A549 (cell line): ENCODE data around the gene BMPER. TPM values are rescaled to one million over a fixed set of nuclear protein-coding genes. Genes with fewer than 3 reads are reported as not detected.

Experiments used
- ATAC-seq, 2 experiments: fragments of 200-7000 bp in 1 of 2; fragments of >200 bp in 1 of 2; cut with Nextera tagmentation in 1 of 2; cut with Tn5 transposase in 1 of 2; 3 replicates each; pipeline versions ENCODE4 v1.8.0 to v1.9.1; 2018 to 2020; ENCODE audit warnings: mild to moderate bottlenecking in 1 of 2, moderate library complexity in 1 of 2
- CTCF ChIA-PET: fragments of 300-600 bp; sonication (Branson Sonifier 250); formaldehyde crosslinking; extraction: SDS; loops from one replicate; lab custom pipeline; 2021; ENCODE audit warnings: antibody characterized with exemption, inconsistent platforms; lab: Yijun Ruan, JAX
- POLR2A ChIA-PET: fragments of 350-600 bp; formaldehyde crosslinking; extraction: SDS; loops from one replicate; lab custom pipeline; 2021; ENCODE audit warnings: antibody characterized with exemption, inconsistent platforms; lab: Yijun Ruan, JAX
- DNase-seq, 2 experiments: peaks; one replicate each; pipeline versions ENCODE4 v3.0.0 to v3.0.0-alpha.2; 2011 to 2016; ENCODE audit warnings: low read depth in 1 of 2, low spot score in 1 of 2
- FAIRE-seq: peaks from 2 replicates; lab custom pipeline; 2011; peaks lifted over from hg19 to GRCh38; lab: Jason Lieb, UNC
- H3K27ac ChIP-seq, 2 experiments: fragments of >200 bp; sonication (Bioruptor Twin); formaldehyde crosslinking; 3 replicates each; pipeline ENCODE4 v1.5.1; 2016 to 2017
- H3K4me1 ChIP-seq: fragments of >200 bp; sonication (Bioruptor Twin); formaldehyde crosslinking; 3 replicates; pipeline ENCODE4 v1.6.1; 2016
- H3K4me2 ChIP-seq: fragments of >200 bp; sonication (Bioruptor Twin); formaldehyde crosslinking; 3 replicates; pipeline ENCODE4 v1.6.1; 2016
- H3K4me3 ChIP-seq: fragments of >200 bp; sonication (Bioruptor Twin); formaldehyde crosslinking; 3 replicates; pipeline ENCODE4 v1.5.1; 2016
- H3K9me3 ChIP-seq: fragments of >200 bp; sonication (Bioruptor Twin); formaldehyde crosslinking; 3 replicates; pipeline ENCODE4 v1.6.1; 2016
- CHD2 ChIP-seq: fragments of 150-350 bp; IDR thresholded peaks from 2 replicates; pipeline ENCODE4 v1.6.1; 2014; ENCODE audit warnings: low read length; ENCODE audit not compliant: partially characterized antibody
- CHD4 ChIP-seq: fragments of 200-600 bp; sonication (generic); IDR thresholded peaks from 2 replicates; pipeline ENCODE4 v1.6.1; 2016; ENCODE audit warnings: antibody characterized with exemption, mild to moderate bottlenecking, borderline replicate concordance
- EHF ChIP-seq: fragments of 250-450 bp; sonication (Bioruptor Pico); IDR thresholded peaks from 2 replicates; pipeline ENCODE4 v1.5.0; 2020; ENCODE audit warnings: mild to moderate bottlenecking
- FOSB ChIP-seq: fragments of 250-450 bp; sonication (Bioruptor Pico); IDR thresholded peaks from 2 replicates; pipeline ENCODE4 v1.5.0; 2020; ENCODE audit warnings: mild to moderate bottlenecking, moderate library complexity
- HDAC2 ChIP-seq: fragments of 200-600 bp; sonication (generic); IDR thresholded peaks from 2 replicates; pipeline ENCODE4 v1.6.1; 2016
- MYC ChIP-seq: IDR thresholded peaks from 2 replicates; pipeline ENCODE4 v1.6.1; 2012; ENCODE audit warnings: mild to moderate bottlenecking, inconsistent platforms, low read length, improper control_type of control experiment, borderline replicate concordance
- NPAS2 ChIP-seq: fragments of 250-450 bp; sonication (Bioruptor Pico); IDR thresholded peaks from 2 replicates; pipeline ENCODE4 v1.8.0; 2022; ENCODE audit warnings: mild to moderate bottlenecking, moderate library complexity, borderline replicate concordance
- PHF8 ChIP-seq: fragments of 200-600 bp; sonication (generic); IDR thresholded peaks from 2 replicates; pipeline ENCODE4 v1.6.1; 2016; ENCODE audit warnings: low read depth, mild to moderate bottlenecking, antibody characterized with exemption, moderate library complexity, borderline replicate concordance
- POLR2A ChIP-seq: IDR thresholded peaks from 2 replicates; pipeline ENCODE4 v1.6.1; 2012; ENCODE audit warnings: mild to moderate bottlenecking, low read length
- POLR2AphosphoS2 ChIP-seq: conservative IDR thresholded peaks from 2 replicates; pipeline ENCODE4 v1.6.1; 2012; ENCODE audit warnings: low read length, improper control_type of control experiment, inconsistent platforms
- RAD21 ChIP-seq, 2 experiments: fragments of >200 bp in 1 of 2; sonication (Bioruptor Twin) in 1 of 2; formaldehyde crosslinking in 1 of 2; IDR thresholded peaks in 1 of 2; conservative IDR thresholded peaks in 1 of 2; 2 replicates in 1 of 2; 3 replicates in 1 of 2; pipeline ENCODE4 v1.6.1; 2012 to 2018; ENCODE audit warnings: inconsistent platforms in 1 of 2
- RNF2 ChIP-seq: fragments of 200-600 bp; sonication (generic); IDR thresholded peaks from 2 replicates; pipeline ENCODE4 v1.6.1; 2016; ENCODE audit warnings: low read depth, mild to moderate bottlenecking, antibody characterized with exemption, moderate library complexity, borderline replicate concordance
- SMC3 ChIP-seq: fragments of >200 bp; sonication (Bioruptor Twin); formaldehyde crosslinking; IDR thresholded peaks from 3 replicates; pipeline ENCODE4 v1.6.1; 2018; ENCODE audit warnings: inconsistent platforms
- ZC3H11A ChIP-seq: fragments of 450-650 bp; IDR thresholded peaks from 2 replicates; pipeline ENCODE4 v1.6.1; 2014; ENCODE audit warnings: antibody characterized with exemption, mild to moderate bottlenecking
- ZFP36 ChIP-seq: fragments of 450-650 bp; IDR thresholded peaks from 2 replicates; pipeline ENCODE4 v1.6.1; 2014; ENCODE audit warnings: borderline replicate concordance; ENCODE audit not compliant: partially characterized antibody
- polyA plus RNA-seq, 4 experiments: library from polyadenylated mRNA; depleted of rRNA in 3 of 4; stranded (reverse); fragments of >200 nt; fragmentation: RNase III in 1 of 4; extraction: RNeasy Plus Mini Kit Qiagen cat#74134 plus additional on column Dnase treatment in 1 of 4; gene quantifications; 2 replicates in 3 of 4; 3 replicates in 1 of 4; pipeline ENCODE4 v1.2.3, GENCODE V29; 2011 to 2017
- TF ChIP-seq, protein P1 (sequence below): fragments of 150-350 bp; IDR thresholded peaks from 2 replicates; pipeline ENCODE4 v1.6.1; 2014; ENCODE audit warnings: low read depth, mild to moderate bottlenecking, low read length
- TF ChIP-seq, protein P2 (sequence below): IDR thresholded peaks from 2 replicates; pipeline ENCODE4 v1.6.1; 2012
- TF ChIP-seq, protein P3 (sequence below): fragments of >200 bp; sonication (Bioruptor Twin); formaldehyde crosslinking; IDR thresholded peaks from 3 replicates; pipeline ENCODE4 v1.5.1; 2016
- TF ChIP-seq, protein P4 (sequence below): fragments of 450-650 bp; IDR thresholded peaks from 2 replicates; pipeline ENCODE4 v1.6.1; 2014; ENCODE audit warnings: antibody characterized with exemption
- TF ChIP-seq, protein P5 (sequence below): fragments of >200 bp; sonication (Bioruptor Twin); formaldehyde crosslinking; IDR thresholded peaks from 2 replicates; pipeline ENCODE4 v1.6.1; 2016
- TF ChIP-seq, protein P6 (sequence below): fragments of >200 bp; sonication (Bioruptor Twin); formaldehyde crosslinking; IDR thresholded peaks from 3 replicates; pipeline ENCODE4 v1.6.1; 2016

The BMPER gene
- polyA plus RNA-seq, 2 of the 4 experiments (the other 2 are of a cell fraction) = 5.0 to 5.8 TPM

DNA sequence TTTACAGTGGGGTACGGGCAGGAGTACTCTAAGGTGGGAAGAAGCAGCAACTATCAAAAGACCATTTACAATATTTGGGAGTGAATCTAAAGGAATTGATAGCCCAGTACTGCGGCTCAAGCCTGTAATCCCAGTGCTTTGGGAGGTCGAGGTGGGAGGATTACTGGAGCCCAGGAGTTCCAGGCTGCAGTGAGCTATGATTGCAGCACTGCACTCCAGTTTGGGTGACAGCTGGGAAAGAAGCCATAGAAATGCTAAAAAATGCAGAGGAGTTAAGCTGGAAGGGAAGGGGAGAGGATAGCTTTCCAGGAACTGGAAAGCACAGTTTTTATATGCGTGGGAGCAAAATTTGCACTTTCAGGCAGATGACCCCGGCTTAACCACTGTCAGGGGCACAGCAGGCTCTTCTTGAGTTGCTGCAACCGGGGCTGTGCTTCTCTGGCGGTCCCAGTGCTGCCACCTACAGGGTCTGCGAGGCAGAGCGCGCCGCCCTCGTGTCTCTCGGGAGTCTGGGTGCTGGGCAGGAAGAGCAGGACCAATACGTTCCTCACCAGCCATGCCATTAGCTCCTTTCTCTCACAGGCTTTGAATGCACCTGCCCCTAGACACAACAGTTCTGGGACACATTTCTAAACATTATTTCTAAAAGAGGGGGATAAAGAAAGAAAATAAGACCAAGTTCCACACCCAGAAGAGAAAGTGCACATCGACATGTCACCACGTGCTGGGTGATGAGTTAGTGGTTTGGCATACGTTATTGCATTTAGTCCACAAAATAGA, 10.1 kb upstream of the BMPER start (continued):
- TF ChIP-seq MYC (0 out of 2 replicates have a peak, but pooled peaks have one; percentile 36), FOSB (no peak), POLR2AphosphoS2 (no peak), SMC3 (peak; percentile 84), EHF (CRISPR knock-in tag) (no peak), RAD21 (conservative IDR thresholded peaks at IDR 0.05 in 1 of 2, IDR thresholded peaks at IDR 0.05 in 1 of 2) (peak; percentile 74 to 83), NPAS2 (CRISPR knock-in tag) (no peak)
- TF ChIP-seq, protein P1, sequence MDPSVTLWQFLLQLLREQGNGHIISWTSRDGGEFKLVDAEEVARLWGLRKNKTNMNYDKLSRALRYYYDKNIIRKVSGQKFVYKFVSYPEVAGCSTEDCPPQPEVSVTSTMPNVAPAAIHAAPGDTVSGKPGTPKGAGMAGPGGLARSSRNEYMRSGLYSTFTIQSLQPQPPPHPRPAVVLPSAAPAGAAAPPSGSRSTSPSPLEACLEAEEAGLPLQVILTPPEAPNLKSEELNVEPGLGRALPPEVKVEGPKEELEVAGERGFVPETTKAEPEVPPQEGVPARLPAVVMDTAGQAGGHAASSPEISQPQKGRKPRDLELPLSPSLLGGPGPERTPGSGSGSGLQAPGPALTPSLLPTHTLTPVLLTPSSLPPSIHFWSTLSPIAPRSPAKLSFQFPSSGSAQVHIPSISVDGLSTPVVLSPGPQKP = no peak
- TF ChIP-seq, protein P2, sequence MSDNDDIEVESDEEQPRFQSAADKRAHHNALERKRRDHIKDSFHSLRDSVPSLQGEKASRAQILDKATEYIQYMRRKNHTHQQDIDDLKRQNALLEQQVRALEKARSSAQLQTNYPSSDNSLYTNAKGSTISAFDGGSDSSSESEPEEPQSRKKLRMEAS = peak; percentile 74

DNA sequence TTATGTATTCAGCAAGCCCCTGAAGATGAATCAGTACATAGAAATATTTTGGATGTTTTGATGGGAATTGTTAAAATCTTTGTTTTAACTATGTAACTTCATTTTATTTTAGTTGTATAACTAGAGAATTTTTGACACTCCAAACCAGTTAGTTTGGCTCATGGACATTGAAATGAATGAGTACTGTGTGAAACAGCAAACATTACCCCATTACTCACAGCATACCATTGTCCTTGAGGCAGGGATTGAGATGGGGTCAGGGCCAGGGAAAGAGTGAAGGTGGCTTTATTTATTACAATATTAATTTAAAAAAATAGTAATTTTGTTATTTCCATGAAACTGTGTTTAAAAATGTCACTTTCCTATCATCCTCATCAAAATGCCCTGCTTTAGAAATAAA, 4.8 kb upstream of the BMPER start:
- FAIRE-seq (no peak), DNase-seq (no peak), ATAC-seq (no peak)
- peaks cover 24% of the 10 kb centered on the region for H3K4me1 ChIP-seq
- TF ChIP-seq FOSB (no peak), ZFP36 (no peak), ZC3H11A (no peak), POLR2A (no peak), PHF8 (no peak), CHD2 (no peak), CHD4 (no peak), RNF2 (no peak), MYC (no peak), HDAC2 (no peak)
- TF ChIP-seq, protein P3, sequence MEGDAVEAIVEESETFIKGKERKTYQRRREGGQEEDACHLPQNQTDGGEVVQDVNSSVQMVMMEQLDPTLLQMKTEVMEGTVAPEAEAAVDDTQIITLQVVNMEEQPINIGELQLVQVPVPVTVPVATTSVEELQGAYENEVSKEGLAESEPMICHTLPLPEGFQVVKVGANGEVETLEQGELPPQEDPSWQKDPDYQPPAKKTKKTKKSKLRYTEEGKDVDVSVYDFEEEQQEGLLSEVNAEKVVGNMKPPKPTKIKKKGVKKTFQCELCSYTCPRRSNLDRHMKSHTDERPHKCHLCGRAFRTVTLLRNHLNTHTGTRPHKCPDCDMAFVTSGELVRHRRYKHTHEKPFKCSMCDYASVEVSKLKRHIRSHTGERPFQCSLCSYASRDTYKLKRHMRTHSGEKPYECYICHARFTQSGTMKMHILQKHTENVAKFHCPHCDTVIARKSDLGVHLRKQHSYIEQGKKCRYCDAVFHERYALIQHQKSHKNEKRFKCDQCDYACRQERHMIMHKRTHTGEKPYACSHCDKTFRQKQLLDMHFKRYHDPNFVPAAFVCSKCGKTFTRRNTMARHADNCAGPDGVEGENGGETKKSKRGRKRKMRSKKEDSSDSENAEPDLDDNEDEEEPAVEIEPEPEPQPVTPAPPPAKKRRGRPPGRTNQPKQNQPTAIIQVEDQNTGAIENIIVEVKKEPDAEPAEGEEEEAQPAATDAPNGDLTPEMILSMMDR = no peak
- TF ChIP-seq, protein P4, sequence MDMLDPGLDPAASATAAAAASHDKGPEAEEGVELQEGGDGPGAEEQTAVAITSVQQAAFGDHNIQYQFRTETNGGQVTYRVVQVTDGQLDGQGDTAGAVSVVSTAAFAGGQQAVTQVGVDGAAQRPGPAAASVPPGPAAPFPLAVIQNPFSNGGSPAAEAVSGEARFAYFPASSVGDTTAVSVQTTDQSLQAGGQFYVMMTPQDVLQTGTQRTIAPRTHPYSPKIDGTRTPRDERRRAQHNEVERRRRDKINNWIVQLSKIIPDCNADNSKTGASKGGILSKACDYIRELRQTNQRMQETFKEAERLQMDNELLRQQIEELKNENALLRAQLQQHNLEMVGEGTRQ = no peak
- TF ChIP-seq, protein P2 = no peak
- TF ChIP-seq, protein P5, sequence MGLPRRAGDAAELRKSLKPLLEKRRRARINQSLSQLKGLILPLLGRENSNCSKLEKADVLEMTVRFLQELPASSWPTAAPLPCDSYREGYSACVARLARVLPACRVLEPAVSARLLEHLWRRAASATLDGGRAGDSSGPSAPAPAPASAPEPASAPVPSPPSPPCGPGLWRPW = no peak
- TF ChIP-seq, protein P6, sequence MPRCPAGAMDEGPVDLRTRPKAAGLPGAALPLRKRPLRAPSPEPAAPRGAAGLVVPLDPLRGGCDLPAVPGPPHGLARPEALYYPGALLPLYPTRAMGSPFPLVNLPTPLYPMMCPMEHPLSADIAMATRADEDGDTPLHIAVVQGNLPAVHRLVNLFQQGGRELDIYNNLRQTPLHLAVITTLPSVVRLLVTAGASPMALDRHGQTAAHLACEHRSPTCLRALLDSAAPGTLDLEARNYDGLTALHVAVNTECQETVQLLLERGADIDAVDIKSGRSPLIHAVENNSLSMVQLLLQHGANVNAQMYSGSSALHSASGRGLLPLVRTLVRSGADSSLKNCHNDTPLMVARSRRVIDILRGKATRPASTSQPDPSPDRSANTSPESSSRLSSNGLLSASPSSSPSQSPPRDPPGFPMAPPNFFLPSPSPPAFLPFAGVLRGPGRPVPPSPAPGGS = no peak
- H3K4me3 ChIP-seq = no peak overlapping the region
- ChIA-PET POLR2A (no interaction called here), CTCF (interaction anchor here (0.8 to 1.0 kb wide), 2 partner anchors 9 to 657 kb away, joined by 3 read pairs; no protein-coding TSS in a partner anchor)
- H3K27ac ChIP-seq = no peak overlapping the region
- H3K9me3 ChIP-seq = no peaks in the 10 kb centered on the region
- H3K4me2 ChIP-seq = no peak overlapping the region
